ENCODE results near the gene NRG3. TPM values are rescaled to one million over a fixed set of nuclear protein-coding genes. Genes with fewer than 3 reads are reported as not detected.

Gene NRG3
- total and polyA plus RNA-seq, 2 of the 8 experiments (the other 6 are each of a cell fraction or from before 2014, with no cell fraction given), result 4.2 to 5.0 TPM

GRCh38 chr10:83017076-83017867 lies 1142.3 kb downstream of the NRG3 start (continued):
- TF ChIP-seq CHD7 (IDR thresholded peaks at IDR 0.05; ENCODE audit: insufficient replicate concordance, low read length) (no peak), ATF3 (IDR thresholded peaks at IDR 0.05; ENCODE audit: insufficient read depth, low read depth, low read length) (no peak), FOSL1 (IDR thresholded peaks at IDR 0.05; ENCODE audit: insufficient read depth, low read depth, low read length) (no peak), ZNF274 (IDR thresholded peaks at IDR 0.05; ENCODE audit: borderline replicate concordance, extremely low read depth, low read length) (no peak), CTBP2 (IDR thresholded peaks at IDR 0.05; ENCODE audit: borderline replicate concordance, insufficient read depth, insufficient read length, low read length) (no peak), MAX (IDR thresholded peaks at IDR 0.05) (no peak), MAFK (IDR thresholded peaks at IDR 0.05; ENCODE audit: low read depth, low read length) (no peak), CHD2 (IDR thresholded peaks at IDR 0.05; ENCODE audit: low read length) (no peak)
